ENCODE measurements around the gene UNC80. TPM values are rescaled to one million over a fixed set of nuclear protein-coding genes. Genes with fewer than 3 reads are reported as not detected.

The UNC80 gene
- total and polyA plus RNA-seq, 2 of the 4 experiments (the other 2 are of a cell fraction): not detected

DNA sequence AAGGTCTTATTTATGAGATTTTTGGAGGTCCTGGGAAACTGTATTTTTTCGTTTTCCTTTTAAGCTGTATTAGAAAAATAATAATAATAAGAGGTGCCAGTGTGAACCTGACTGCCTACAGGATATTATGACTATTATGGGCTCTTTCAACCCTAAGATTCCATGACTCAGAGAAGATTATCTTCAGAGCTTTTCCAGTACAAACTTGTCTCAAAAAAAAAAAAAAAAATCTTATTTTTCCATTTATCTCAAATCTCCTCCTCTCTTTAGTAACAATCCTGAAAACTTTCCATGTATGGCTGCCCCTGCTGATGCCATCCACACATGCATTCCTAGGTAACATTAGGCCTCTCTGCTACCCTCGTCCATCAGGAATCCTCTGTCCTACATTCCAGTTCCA is 194.1 kb downstream of the UNC80 start:
- POLR2A ChIA-PET (ENCODE audit: unreplicated experiment): no interaction called here

More for the DNA sequence above, 194.1 kb downstream of the UNC80 start:
- in situ Hi-C loops (cut with MboI; ENCODE audit: low sequenced_read_pairs) (loop anchor here (25.0 kb wide), 2 partner anchors 628 to 1578 kb away; no protein-coding TSS in a partner anchor), intact Hi-C loops (cut with micrococcal nuclease) (no loop called here), dilution Hi-C loops (cut with HindIII; ENCODE audit: low sequenced_read_pairs, unreplicated experiment) (no loop called here)
- no peak overlapping the region for H2BK120ac ChIP-seq (ENCODE audit: low read depth, low read length)
- no peak overlapping the region for H2AFZ ChIP-seq (replicated peaks; ENCODE audit: low read length, poor library complexity)
- H3K27ac ChIP-seq (ENCODE audit: insufficient read depth, low read length): no peak overlapping the region
- no peak overlapping the region for H2AK5ac ChIP-seq (ENCODE audit: low read depth, low read length)
- H3K4me2 ChIP-seq (ENCODE audit: low read depth, low read length): no peak overlapping the region
- H3K4me3 ChIP-seq (ENCODE audit: insufficient read depth, low read depth, low read length): no peak overlapping the region
- no peaks in the 10 kb centered on the region for H3K79me1 ChIP-seq (ENCODE audit: low read depth in 1 of 2, low read length in 2 of 2)
- H2BK5ac ChIP-seq (ENCODE audit: low read depth, low read length, poor library complexity, severe bottlenecking): no peak overlapping the region
- H3K9me3 ChIP-seq (ENCODE audit: control insufficient read depth, insufficient read depth, low read length): no peaks in the 10 kb centered on the region
- no peak overlapping the region for H3K14ac ChIP-seq (replicated peaks; ENCODE audit: low read depth, low read length)
- no peaks in the 10 kb centered on the region for H3K4me1 ChIP-seq (ENCODE audit: control insufficient read depth, insufficient read depth, low read length)
- TF ChIP-seq, protein P1, sequence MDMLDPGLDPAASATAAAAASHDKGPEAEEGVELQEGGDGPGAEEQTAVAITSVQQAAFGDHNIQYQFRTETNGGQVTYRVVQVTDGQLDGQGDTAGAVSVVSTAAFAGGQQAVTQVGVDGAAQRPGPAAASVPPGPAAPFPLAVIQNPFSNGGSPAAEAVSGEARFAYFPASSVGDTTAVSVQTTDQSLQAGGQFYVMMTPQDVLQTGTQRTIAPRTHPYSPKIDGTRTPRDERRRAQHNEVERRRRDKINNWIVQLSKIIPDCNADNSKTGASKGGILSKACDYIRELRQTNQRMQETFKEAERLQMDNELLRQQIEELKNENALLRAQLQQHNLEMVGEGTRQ (IDR thresholded peaks at IDR 0.05; ENCODE audit: low read depth, low read length): no peak
- no peak for TF ChIP-seq BHLHE40 (IDR thresholded peaks at IDR 0.05; ENCODE audit: low read depth, low read length)
- no peak for TF ChIP-seq RCOR1 (IDR thresholded peaks at IDR 0.05; ENCODE audit: insufficient replicate concordance, low read length)
- TF ChIP-seq MAZ (IDR thresholded peaks at IDR 0.05; ENCODE audit: borderline replicate concordance, low read depth, low read length): no peak
- no peaks in the 10 kb centered on the region for H4K20me1 ChIP-seq (ENCODE audit: insufficient read depth, low read length)
- ATAC-seq (ENCODE audit: low read depth): no peak
- no peak overlapping the region for H3K56ac ChIP-seq (ENCODE audit: extremely low read depth, insufficient read depth, low read length)
- no peak overlapping the region for H3K4ac ChIP-seq (ENCODE audit: low read depth, low read length)
- H3K27me3 ChIP-seq (ENCODE audit: control insufficient read depth, insufficient read depth, low read length): no peaks in the 10 kb centered on the region; the same call in 1 of the 2 replicates
- no peak overlapping the region for H2AK9ac ChIP-seq (replicated peaks; ENCODE audit: low read depth, low read length, poor library complexity)
- H3K9ac ChIP-seq (ENCODE audit: low read depth, low read length): no peak overlapping the region
- BruUV-seq (replicated peaks): no TSS peak
- DNase-seq: no peak
- H3K18ac ChIP-seq (ENCODE audit: low read depth, low read length): no peak overlapping the region
- no peak overlapping the region for H2BK20ac ChIP-seq (ENCODE audit: low read depth, low read length)
- H2BK15ac ChIP-seq (ENCODE audit: low read depth, low read length): no peak overlapping the region
- no peaks in the 10 kb centered on the region for H3K9me1 ChIP-seq (ENCODE audit: insufficient read depth, low read length)
- H3K23ac ChIP-seq (ENCODE audit: low read depth, low read length): no peak overlapping the region
- no peak overlapping the region for H4K8ac ChIP-seq (ENCODE audit: low read depth in 2 of 2, low read length in 2 of 2)
- H4K5ac ChIP-seq (ENCODE audit: low read depth, low read length): no peak overlapping the region
- no peaks in the 10 kb centered on the region for H3K36me3 ChIP-seq (ENCODE audit: control insufficient read depth, insufficient read depth, low read length)
- WGBS, 2 experiments (ENCODE audit: extremely low coverage in 2 of 2, insufficient read length in 1 of 2): no CpG with 5 or more reads among the region's 2 CpGs
- CTCF ChIA-PET: interaction anchor here (0.6 kb wide), 1 partner anchor 203 kb away, joined by 3 read pairs; no protein-coding TSS in a partner anchor
- H4K91ac ChIP-seq (ENCODE audit: insufficient read depth, low read depth, low read length): no peak overlapping the region

All from IMR-90 (cell line).